ENCODE results near the gene CPD. TPM values are rescaled to one million over a fixed set of nuclear protein-coding genes. Genes with fewer than 3 reads are reported as not detected.

CPD gene
- polyA plus RNA-seq, 1 donor (not counting 4 experiments of a cell fraction or from before 2014, with no cell fraction given), result 30.5 TPM

DNA sequence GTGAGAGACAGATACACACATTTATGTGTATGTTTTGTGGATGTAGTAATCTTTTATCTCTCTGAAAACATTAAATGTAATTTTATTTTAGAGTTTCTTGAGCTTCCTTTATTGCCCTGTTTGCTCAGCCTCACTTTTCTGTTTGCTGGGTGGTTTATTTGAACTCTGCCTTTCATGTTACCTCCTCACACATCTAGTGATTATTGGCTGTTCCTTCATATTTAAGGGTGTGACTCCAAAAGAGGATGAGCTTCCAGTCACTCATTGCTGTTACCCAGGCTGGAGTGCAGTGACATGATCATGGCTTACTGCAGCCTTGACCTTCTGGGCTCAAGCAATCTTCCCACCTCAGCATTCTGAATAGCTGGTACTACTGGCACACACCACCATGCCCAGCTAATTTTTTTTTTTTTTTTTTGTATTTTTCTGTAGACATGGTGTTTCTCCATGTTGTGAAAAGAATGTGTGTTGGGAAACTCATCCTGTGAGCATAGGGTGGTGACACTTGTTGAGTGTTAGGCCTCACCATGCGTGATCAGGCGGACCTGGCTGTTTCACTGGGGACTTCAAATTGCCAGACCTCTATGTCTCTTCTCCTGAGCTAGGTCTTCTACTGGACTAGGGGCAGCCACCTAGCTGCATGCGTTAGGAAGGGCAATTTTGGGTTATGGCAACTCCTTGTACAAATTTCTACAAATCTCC is 136.3 kb downstream of the CPD start:
- DNase-seq (ENCODE audit: low read depth, low spot score) (no peak), FAIRE-seq (no peak)
- H3K4me1 ChIP-seq (ENCODE audit: control insufficient read depth, extremely low read depth, insufficient read depth, low read length), result peaks cover 9% of the 10 kb centered on the region
- no peak overlapping the region for H2AFZ ChIP-seq (ENCODE audit: control insufficient read depth, low read length)
- H3K27me3 ChIP-seq (ENCODE audit: control insufficient read depth, extremely low read depth, insufficient read depth, low read length), result no peaks in the 10 kb centered on the region
- H3K79me2 ChIP-seq (ENCODE audit: control insufficient read depth, insufficient read depth, low read length), result no peaks in the 10 kb centered on the region
- peaks cover 2% of the 10 kb centered on the region for H4K20me1 ChIP-seq (ENCODE audit: control insufficient read depth, extremely low read depth, insufficient read depth, low read length)
- H3K9me3 ChIP-seq (ENCODE audit: control insufficient read depth, low read depth, low read length), result no peaks in the 10 kb centered on the region
- no peak for TF ChIP-seq EZH2 (IDR thresholded peaks at IDR 0.05; ENCODE audit: low read length)
- TF ChIP-seq, protein P1, sequence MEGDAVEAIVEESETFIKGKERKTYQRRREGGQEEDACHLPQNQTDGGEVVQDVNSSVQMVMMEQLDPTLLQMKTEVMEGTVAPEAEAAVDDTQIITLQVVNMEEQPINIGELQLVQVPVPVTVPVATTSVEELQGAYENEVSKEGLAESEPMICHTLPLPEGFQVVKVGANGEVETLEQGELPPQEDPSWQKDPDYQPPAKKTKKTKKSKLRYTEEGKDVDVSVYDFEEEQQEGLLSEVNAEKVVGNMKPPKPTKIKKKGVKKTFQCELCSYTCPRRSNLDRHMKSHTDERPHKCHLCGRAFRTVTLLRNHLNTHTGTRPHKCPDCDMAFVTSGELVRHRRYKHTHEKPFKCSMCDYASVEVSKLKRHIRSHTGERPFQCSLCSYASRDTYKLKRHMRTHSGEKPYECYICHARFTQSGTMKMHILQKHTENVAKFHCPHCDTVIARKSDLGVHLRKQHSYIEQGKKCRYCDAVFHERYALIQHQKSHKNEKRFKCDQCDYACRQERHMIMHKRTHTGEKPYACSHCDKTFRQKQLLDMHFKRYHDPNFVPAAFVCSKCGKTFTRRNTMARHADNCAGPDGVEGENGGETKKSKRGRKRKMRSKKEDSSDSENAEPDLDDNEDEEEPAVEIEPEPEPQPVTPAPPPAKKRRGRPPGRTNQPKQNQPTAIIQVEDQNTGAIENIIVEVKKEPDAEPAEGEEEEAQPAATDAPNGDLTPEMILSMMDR (optimal IDR thresholded peaks at IDR 0.05 in 1 of 3, IDR thresholded peaks at IDR 0.05 in 1 of 3, conservative IDR thresholded peaks at IDR 0.05 in 1 of 3; ENCODE audit: extremely low read depth in 1 of 3, insufficient read depth in 2 of 3, low read length in 3 of 3), result no peak
- H3K4me2 ChIP-seq (ENCODE audit: control insufficient read depth, extremely low read depth, insufficient read depth, low read depth, low read length), result no peak overlapping the region
- dilution Hi-C loops (cut with MboI; ENCODE audit: extremely low pct_ligation_motif_present, low sequenced_read_pairs), result no loop called here
- peaks cover 8 to 9% of the 10 kb centered on the region in 2 experiments for H3K36me3 ChIP-seq (ENCODE audit: control insufficient read depth in 2 of 2, extremely low read depth in 1 of 2, insufficient read depth in 2 of 2, low read length in 2 of 2)
- no peak overlapping the region for H3K27ac ChIP-seq (ENCODE audit: control insufficient read depth, insufficient read depth, low read length)
- no peak overlapping the region for H3K4me3 ChIP-seq (ENCODE audit: control insufficient read depth in 2 of 3, extremely low read depth in 1 of 3, insufficient read depth in 2 of 3, low read depth in 1 of 3, low read length in 3 of 3)
- H3K9ac ChIP-seq (ENCODE audit: control insufficient read depth, extremely low read depth, insufficient read depth, low read length), result no peak overlapping the region
- peaks cover 2% of the 10 kb centered on the region for H3K9me1 ChIP-seq (ENCODE audit: control insufficient read depth, extremely low read depth, insufficient read depth, low read length)

DNA sequence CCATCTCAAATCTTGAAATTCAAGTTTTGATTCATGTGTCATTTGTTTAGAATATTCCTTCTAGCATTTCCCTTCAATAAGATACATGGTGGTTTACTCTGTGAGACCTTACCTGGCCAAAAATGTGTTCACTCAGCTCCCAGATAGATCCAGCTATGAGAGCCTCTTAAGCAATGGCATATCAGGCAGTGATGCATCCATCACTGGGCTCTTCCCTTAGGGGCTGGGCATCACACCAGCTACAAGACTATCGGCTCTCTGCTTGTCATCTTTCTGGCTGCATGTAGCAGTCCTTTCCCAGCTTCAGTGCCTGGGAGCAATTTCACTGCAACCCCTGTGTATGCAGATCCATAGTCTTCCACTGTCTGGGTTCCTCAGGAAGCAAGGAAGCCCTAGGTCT is 139.1 kb downstream of the CPD start:
- no peak overlapping the region for H3K27ac ChIP-seq (ENCODE audit: control insufficient read depth, insufficient read depth, low read length)

More for the DNA sequence above, 139.1 kb downstream of the CPD start:
- no peak for TF ChIP-seq EZH2 (IDR thresholded peaks at IDR 0.05; ENCODE audit: low read length)
- no peak overlapping the region for H3K4me2 ChIP-seq (ENCODE audit: control insufficient read depth, extremely low read depth, insufficient read depth, low read depth, low read length)
- FAIRE-seq, result no peak
- H3K9ac ChIP-seq (ENCODE audit: control insufficient read depth, extremely low read depth, insufficient read depth, low read length), result no peak overlapping the region
- H2AFZ ChIP-seq (ENCODE audit: control insufficient read depth, low read length), result no peak overlapping the region
- peaks cover 2% of the 10 kb centered on the region for H4K20me1 ChIP-seq (ENCODE audit: control insufficient read depth, extremely low read depth, insufficient read depth, low read length)
- dilution Hi-C loops (cut with MboI; ENCODE audit: extremely low pct_ligation_motif_present, low sequenced_read_pairs), result no loop called here
- H3K79me2 ChIP-seq (ENCODE audit: control insufficient read depth, insufficient read depth, low read length), result no peaks in the 10 kb centered on the region
- H3K9me1 ChIP-seq (ENCODE audit: control insufficient read depth, extremely low read depth, insufficient read depth, low read length), result no peaks in the 10 kb centered on the region
- no peak overlapping the region for H3K4me3 ChIP-seq (ENCODE audit: control insufficient read depth in 2 of 3, extremely low read depth in 1 of 3, insufficient read depth in 2 of 3, low read depth in 1 of 3, low read length in 3 of 3)
- H3K27me3 ChIP-seq (ENCODE audit: control insufficient read depth, extremely low read depth, insufficient read depth, low read length), result no peaks in the 10 kb centered on the region
- DNase-seq (ENCODE audit: low read depth, low spot score), result no peak
- peaks cover 17% of the 10 kb centered on the region for H3K4me1 ChIP-seq (ENCODE audit: control insufficient read depth, extremely low read depth, insufficient read depth, low read length)
- H3K36me3 ChIP-seq (ENCODE audit: control insufficient read depth in 2 of 2, extremely low read depth in 1 of 2, insufficient read depth in 2 of 2, low read length in 2 of 2), result peaks cover 7 to 13% of the 10 kb centered on the region in 2 experiments
- H3K9me3 ChIP-seq (ENCODE audit: control insufficient read depth, low read depth, low read length), result no peaks in the 10 kb centered on the region

Measured in keratinocyte (primary cell).